Natural killer cell treated with Interleukin-12 subunit alpha and Interleukin-12 subunit beta and Interleukin-15 and Interleukin-18, amount 100 ng/mL, for 72 hours (primary cell): ENCODE results near the gene BTBD19. TPM values are rescaled to one million over a fixed set of nuclear protein-coding genes. Genes with fewer than 3 reads are reported as not detected.
"Not testable (repeated sequence)": the region's sequence is repeated elsewhere in the genome, so short reads cannot be mapped to it uniquely, and the experiment has no call there.

Experiments used
- ATAC-seq, 2 donors: fragments of 150-1000 bp; cut with Tn5 transposase in 1 of 2; sonication (Bioruptor Pico), chemical (Tn5 transposase) in 1 of 2; 2 replicates each; pipeline ENCODE4 v1.10.0; 2021
- DNase-seq: peaks from one replicate; pipeline ENCODE4 v3.0.0; 2022; ENCODE audit warnings: low spot score
- H3K27ac Mint-ChIP-seq, 2 donors: 1 replicate in 1 of 2; 2 replicates in 1 of 2; pipeline ENCODE4 v1.8.0; 2022; ENCODE audit warnings: mixed read lengths in 2 of 2, mild to moderate bottlenecking in 1 of 2, moderate library complexity in 1 of 2
- H3K27me3 Mint-ChIP-seq, 2 donors: 1 replicate in 1 of 2; 2 replicates in 1 of 2; pipeline ENCODE4 v1.8.0; 2022; ENCODE audit warnings: mixed read lengths in 2 of 2
- H3K36me3 Mint-ChIP-seq: one replicate; pipeline ENCODE4 v1.8.0; 2022; ENCODE audit warnings: mixed read lengths
- H3K4me1 Mint-ChIP-seq, 2 donors: 1 replicate in 1 of 2; 2 replicates in 1 of 2; pipeline ENCODE4 v1.8.0; 2022; ENCODE audit warnings: low read depth in 2 of 2, mixed read lengths in 2 of 2, mild to moderate bottlenecking in 1 of 2
- H3K4me3 Mint-ChIP-seq: one replicate; pipeline ENCODE4 v1.8.0; 2022; ENCODE audit warnings: mixed read lengths
- H3K9me3 Mint-ChIP-seq: 2 replicates; pipeline ENCODE4 v1.8.0; 2022; ENCODE audit warnings: mixed read lengths
- total RNA-seq, 2 donors: library from RNA; stranded (reverse); gene quantifications; one replicate each; pipeline ENCODE4 v1.2.3, GENCODE V29; 2022

Gene BTBD19
- total RNA-seq, 2 donors from 2014 or later = 1.7 to 6.4 TPM

DNA sequence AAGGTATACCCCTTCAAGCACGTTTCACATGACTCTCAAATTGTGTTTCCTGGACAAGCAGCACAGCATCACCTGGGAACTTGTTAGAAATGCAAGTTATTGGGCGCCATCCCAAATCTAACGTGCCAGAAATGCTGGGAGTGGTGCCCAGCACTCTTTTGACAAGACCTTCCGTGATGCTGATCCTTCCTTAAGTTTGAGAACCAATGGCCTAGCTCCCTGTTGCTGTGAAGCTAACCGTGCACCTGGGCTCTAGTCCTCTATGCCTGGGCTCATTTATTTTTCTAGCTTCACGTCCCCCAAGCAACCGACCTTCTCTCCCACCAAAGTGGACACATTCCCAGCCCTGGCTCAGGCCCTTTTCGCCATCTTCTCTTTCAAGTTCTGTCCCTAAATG, 24.6 kb upstream of the BTBD19 start:
- H3K27ac Mint-ChIP-seq = peak overlapping the region; percentile 43 to 53
- H3K4me1 Mint-ChIP-seq = peaks cover 28 to 30% of the 10 kb centered on the region in 2 donors
- no peaks in the 10 kb centered on the region for H3K27me3 Mint-ChIP-seq

GRCh38 chr1:44784094-44785028, 24.0 kb upstream of the BTBD19 start:
- DNase-seq = no peak
- Mint-ChIP-seq H3K4me1 (peaks cover 26 to 28% of the 10 kb centered on the region in 2 donors), H3K27me3 (no peaks in the 10 kb centered on the region), H3K4me3 (peak overlapping the region; percentile 76), H3K36me3 (peaks cover 15% of the 10 kb centered on the region), H3K9me3 (no peaks in the 10 kb centered on the region), H3K27ac (peak overlapping the region; percentile 51 to 85)
- ATAC-seq = peak; percentile 61 to 64

More for the DNA sequence above, 24.6 kb upstream of the BTBD19 start:
- Mint-ChIP-seq H3K36me3 (peaks cover 20% of the 10 kb centered on the region), H3K4me3 (peak overlapping the region; percentile 76), H3K9me3 (no peaks in the 10 kb centered on the region)
- no peak for ATAC-seq
- DNase-seq = no peak

DNA sequence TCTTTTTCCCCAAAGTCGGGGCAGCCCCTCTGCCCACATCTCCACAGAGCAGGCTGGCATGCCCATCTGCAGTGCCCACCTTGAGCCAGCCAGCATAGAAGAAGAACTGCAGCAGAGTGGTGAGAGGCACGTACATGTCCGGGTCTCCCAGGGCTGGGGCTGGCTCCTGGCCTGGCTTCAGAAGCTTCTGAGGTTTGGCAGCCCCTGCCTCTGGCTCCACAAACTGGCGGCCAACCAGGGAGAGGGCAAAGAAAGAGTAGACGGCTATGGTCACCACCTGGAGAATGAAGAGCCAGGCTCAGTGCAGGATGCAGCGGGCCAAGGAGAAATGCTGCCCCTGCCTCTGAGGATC, 23.3 kb upstream of the BTBD19 start:
- peaks cover 15% of the 10 kb centered on the region for H3K36me3 Mint-ChIP-seq
- ATAC-seq (no peak), DNase-seq (no peak)
- peak overlapping the region; percentile 51 to 85 for H3K27ac Mint-ChIP-seq
- peaks cover 26 to 28% of the 10 kb centered on the region in 2 donors for H3K4me1 Mint-ChIP-seq
- peak overlapping the region; percentile 70 for H3K4me3 Mint-ChIP-seq
- no peaks in the 10 kb centered on the region for H3K9me3 Mint-ChIP-seq
- H3K27me3 Mint-ChIP-seq = no peaks in the 10 kb centered on the region

GRCh38 chr1:44785501-44786137, 22.7 kb upstream of the BTBD19 start:
- no peak for ATAC-seq
- H3K36me3 Mint-ChIP-seq = peaks cover 9% of the 10 kb centered on the region
- DNase-seq = no peak
- no peaks in the 10 kb centered on the region for H3K9me3 Mint-ChIP-seq
- peak overlapping the region; percentile 70 for H3K4me3 Mint-ChIP-seq
- peaks cover 24 to 28% of the 10 kb centered on the region in 2 donors for H3K4me1 Mint-ChIP-seq
- no peaks in the 10 kb centered on the region for H3K27me3 Mint-ChIP-seq
- peak overlapping the region; percentile 51 to 85 for H3K27ac Mint-ChIP-seq

- H3K4me3 Mint-ChIP-seq = peak overlapping the region; percentile 70
- peak overlapping the region; percentile 37 to 85 for H3K27ac Mint-ChIP-seq
- no peaks in the 10 kb centered on the region for H3K27me3 Mint-ChIP-seq
- ATAC-seq (peak; percentile 77 to 81), DNase-seq (peak; percentile 79)
- H3K4me1 Mint-ChIP-seq = peaks cover 22 to 26% of the 10 kb centered on the region in 2 donors
- peaks cover 5% of the 10 kb centered on the region for H3K36me3 Mint-ChIP-seq
- H3K9me3 Mint-ChIP-seq = no peaks in the 10 kb centered on the region
Observed at GRCh38 chr1:44786138-44786840, 22.0 kb upstream of the BTBD19 start.

GRCh38 chr1:44786841-44787426, 21.4 kb upstream of the BTBD19 start:
- no peak for DNase-seq
- Mint-ChIP-seq H3K27ac (peak overlapping the region in 1 of 2 donors; percentile 37), H3K9me3 (no peaks in the 10 kb centered on the region), H3K36me3 (no peaks in the 10 kb centered on the region), H3K4me1 (peaks cover 18 to 22% of the 10 kb centered on the region in 2 donors), H3K4me3 (peak overlapping the region; percentile 70), H3K27me3 (no peaks in the 10 kb centered on the region)
- ATAC-seq = no peak

GRCh38 chr1:44787506-44787905, 20.8 kb upstream of the BTBD19 start:
- Mint-ChIP-seq H3K27ac (no peak overlapping the region), H3K4me1 (peaks cover 18 to 22% of the 10 kb centered on the region in 2 donors), H3K9me3 (no peaks in the 10 kb centered on the region), H3K27me3 (no peaks in the 10 kb centered on the region), H3K36me3 (no peaks in the 10 kb centered on the region), H3K4me3 (no peak overlapping the region)
- DNase-seq (no peak), ATAC-seq (no peak)

DNA sequence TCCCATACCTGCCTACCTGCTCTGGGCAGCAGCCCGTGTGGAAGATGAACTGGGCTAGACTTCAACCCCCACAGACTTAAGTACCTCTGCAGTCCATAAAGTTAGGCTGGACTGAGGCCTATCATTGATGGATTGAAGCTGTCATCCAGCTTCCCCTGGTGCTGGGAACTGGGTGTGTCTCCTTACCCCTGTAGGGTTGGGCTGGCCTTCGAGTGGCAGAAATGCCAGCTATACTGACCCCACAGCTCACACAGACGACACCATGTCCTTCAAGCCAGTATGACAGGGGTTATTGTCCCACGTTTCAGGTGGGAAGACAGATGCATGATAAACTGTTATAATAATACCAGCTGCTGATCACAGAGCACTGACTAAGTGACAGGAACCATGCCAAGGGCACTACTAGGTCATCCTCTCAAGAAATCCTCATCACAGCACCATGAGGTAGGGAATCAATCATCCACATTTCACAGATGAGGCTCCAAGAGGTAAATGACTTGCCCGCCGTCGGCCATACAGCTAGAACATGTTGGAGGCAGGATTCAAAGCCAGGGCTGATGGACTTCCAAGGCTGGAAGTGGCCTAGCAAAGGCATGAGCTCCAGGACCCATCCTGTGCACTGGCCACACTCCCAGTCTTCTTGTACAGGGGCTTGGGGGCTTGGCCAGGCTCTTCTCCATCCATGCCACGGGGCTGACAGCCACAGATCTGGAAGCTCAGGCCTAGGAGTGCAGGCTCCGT, 20.0 kb upstream of the BTBD19 start, which contains the start of gene BEST4:
BEST4 (minus strand) TSS at position 51 of the 741 bp plus-strand sequence. CDS start 465 bp downstream, outside the sequence.
- Mint-ChIP-seq H3K27ac (no peak within 1 kb of the TSS), H3K27me3 (no peaks in the 10 kb centered on the region), H3K4me3 (no peak within 1 kb of the TSS), H3K9me3 (no peaks in the 10 kb centered on the region), H3K36me3 (no peaks in the 10 kb centered on the region), H3K4me1 (peaks cover 18 to 20% of the 10 kb centered on the region in 2 donors)
- ATAC-seq (no peak), DNase-seq (no peak)

DNA sequence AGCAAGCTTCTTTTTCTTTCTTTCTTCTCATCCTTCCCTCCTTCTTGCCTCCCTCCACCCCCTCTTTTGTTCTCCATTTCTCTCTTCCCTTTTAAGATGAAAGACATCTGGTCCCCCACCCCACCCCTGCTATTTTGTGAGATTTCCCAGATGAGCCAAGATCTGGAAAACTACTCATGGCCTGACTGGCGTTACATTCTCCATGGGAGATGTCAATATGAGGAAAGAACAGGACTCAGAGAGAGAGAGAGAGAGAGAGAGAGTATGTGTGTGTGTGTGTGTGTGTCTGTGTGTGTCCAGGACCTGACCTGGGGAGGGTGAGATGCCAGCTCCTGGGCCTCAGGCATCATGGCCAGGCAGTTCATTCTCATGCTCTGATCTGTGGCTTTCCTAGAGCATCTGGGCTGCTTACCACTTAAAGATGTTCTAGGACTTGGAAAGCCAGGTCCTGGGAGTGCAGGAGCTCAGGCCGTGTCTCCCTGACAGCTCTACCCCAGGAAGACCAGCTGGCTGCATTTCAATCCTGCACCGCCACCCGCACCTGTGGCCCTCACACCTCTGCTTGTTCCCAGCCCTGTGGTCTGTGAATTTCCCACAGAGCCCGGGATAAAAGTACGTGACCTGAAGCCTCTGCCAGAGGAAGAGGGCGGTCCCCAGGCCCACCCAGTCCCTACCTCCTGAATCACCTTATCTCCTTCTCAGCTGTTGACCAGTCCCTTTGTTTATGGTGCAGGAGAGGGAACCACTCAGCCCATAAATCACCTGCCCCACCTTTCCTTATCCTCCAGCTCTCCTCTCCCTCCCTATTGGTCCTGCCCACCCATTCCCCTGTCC, 17.1 kb upstream of the BTBD19 start:
- Mint-ChIP-seq H3K27me3 (no peaks in the 10 kb centered on the region), H3K4me1 (peaks cover 0 to 4% of the 10 kb centered on the region in 2 donors)

GRCh38 chr1:44792736-44793502, 15.4 kb upstream of the BTBD19 start:
- H3K36me3 Mint-ChIP-seq = no peaks in the 10 kb centered on the region
- no peaks in the 10 kb centered on the region for H3K27me3 Mint-ChIP-seq
- H3K27ac Mint-ChIP-seq = no peak overlapping the region
- DNase-seq = no peak
- ATAC-seq = no peak
- H3K9me3 Mint-ChIP-seq = no peaks in the 10 kb centered on the region
- H3K4me3 Mint-ChIP-seq = no peak overlapping the region
- H3K4me1 Mint-ChIP-seq = no peaks in the 10 kb centered on the region

More for the DNA sequence above, 17.1 kb upstream of the BTBD19 start:
- DNase-seq (no peak), ATAC-seq (no peak)
- Mint-ChIP-seq H3K9me3 (no peaks in the 10 kb centered on the region), H3K4me3 (no peak overlapping the region), H3K36me3 (no peaks in the 10 kb centered on the region), H3K27ac (no peak overlapping the region)

- H3K27me3 Mint-ChIP-seq, ATAC-seq, H3K36me3 Mint-ChIP-seq, H3K4me3 Mint-ChIP-seq, H3K27ac Mint-ChIP-seq, DNase-seq, H3K9me3 Mint-ChIP-seq: not testable (repeated sequence)
- H3K4me1 Mint-ChIP-seq = peaks cover 17% of the 10 kb centered on the region in 2 donors
Observed at GRCh38 chr1:44797886-44798285, 10.4 kb upstream of the BTBD19 start.
